ENCODE results near the gene RFC3.
"Not testable (repeated sequence)": the region's sequence is repeated elsewhere in the genome, so short reads cannot be mapped to it uniquely, and the experiment has no call there.

RFC3 gene

DNA sequence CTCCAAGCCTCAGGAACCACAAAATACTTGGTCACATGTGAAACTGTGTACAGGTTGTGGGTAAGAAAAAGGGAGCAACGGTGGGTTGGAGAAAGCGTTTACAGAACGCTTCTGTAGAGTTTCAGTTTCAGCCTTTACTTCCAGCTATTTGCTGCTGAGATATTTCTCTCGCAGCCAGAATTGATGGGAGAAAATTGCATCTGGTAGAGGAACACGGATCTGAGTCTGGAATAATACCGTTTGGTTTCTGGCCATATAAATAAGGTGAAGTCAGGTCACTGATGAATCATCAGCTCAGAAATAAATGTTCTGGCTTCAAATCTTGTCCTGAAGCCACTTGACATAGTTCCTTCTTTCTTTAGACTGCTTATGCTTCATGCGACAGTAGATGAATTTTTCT is 20.3 kb upstream of the RFC3 start:
- DNase-seq (ENCODE audit: low spot score in 2 of 2) (no peak), ATAC-seq (no peak)
- no peak overlapping the region for H3K27ac Mint-ChIP-seq
- H3K36me3 Mint-ChIP-seq, result no peaks in the 10 kb centered on the region
- no peak overlapping the region for H3K4me3 Mint-ChIP-seq
- H3K4me1 Mint-ChIP-seq, result no peaks in the 10 kb centered on the region
- no peaks in the 10 kb centered on the region for H3K9me3 Mint-ChIP-seq

DNA sequence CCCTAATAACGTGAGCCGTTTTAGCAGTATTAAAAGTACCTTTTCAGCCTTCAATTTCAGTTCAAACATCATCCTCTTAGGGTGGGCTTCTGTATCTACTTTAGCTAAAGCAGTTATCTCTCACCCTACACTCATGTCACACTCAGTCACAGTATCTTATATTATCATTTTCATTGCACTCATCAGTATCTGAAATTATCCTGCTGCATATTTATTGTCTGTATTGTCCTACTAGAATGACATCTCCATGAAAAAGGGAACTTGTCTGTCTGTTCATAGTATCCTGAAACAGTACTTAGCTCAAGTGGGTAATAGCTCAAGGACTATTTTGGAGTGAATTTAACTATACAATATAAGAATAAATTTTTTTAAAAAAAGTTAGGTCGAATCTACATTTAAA is 19.9 kb upstream of the RFC3 start:
- ATAC-seq (no peak), DNase-seq (ENCODE audit: low spot score in 2 of 2) (no peak)
- no peak overlapping the region for H3K4me3 Mint-ChIP-seq
- H3K9me3 Mint-ChIP-seq, result no peaks in the 10 kb centered on the region
- H3K36me3 Mint-ChIP-seq, result no peaks in the 10 kb centered on the region
- no peaks in the 10 kb centered on the region for H3K4me1 Mint-ChIP-seq
- H3K27ac Mint-ChIP-seq, result no peak overlapping the region

DNA sequence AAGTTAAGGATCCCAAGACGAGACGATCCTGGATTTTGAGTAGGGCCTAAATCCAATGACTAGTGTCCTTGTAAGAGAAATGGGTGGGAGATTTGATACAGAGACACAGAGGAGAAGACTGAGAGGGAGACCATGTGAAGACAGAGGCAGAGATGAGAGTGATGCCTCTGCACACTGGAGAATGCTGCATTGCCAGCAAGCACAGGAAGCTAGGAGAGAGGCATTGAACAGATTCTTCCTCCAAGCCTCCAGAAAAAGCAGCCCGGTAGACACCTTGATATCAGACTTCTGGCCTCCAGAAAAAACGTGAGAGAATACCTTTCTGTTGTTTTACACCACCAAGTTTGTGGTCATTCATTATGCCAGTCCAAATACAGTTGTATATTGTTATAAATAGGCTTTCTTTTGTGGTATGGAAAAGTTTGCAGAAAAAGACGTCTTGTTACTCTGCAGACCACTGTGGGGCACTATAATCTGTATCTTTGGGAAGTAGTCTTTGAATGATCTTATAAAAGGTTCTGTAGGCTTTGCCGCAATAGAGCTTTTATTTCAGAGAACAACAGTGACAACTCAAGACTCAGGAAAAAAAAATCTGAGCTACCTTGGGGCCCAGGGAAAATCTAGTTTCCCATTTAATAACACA is 17.9 kb upstream of the RFC3 start:
- DNase-seq (ENCODE audit: low spot score in 2 of 2) (no peak), ATAC-seq (no peak)
- Mint-ChIP-seq H3K36me3 (no peaks in the 10 kb centered on the region), H3K9me3 (no peaks in the 10 kb centered on the region), H3K4me3 (no peak overlapping the region), H3K27ac (no peak overlapping the region), H3K4me1 (no peaks in the 10 kb centered on the region)

DNA sequence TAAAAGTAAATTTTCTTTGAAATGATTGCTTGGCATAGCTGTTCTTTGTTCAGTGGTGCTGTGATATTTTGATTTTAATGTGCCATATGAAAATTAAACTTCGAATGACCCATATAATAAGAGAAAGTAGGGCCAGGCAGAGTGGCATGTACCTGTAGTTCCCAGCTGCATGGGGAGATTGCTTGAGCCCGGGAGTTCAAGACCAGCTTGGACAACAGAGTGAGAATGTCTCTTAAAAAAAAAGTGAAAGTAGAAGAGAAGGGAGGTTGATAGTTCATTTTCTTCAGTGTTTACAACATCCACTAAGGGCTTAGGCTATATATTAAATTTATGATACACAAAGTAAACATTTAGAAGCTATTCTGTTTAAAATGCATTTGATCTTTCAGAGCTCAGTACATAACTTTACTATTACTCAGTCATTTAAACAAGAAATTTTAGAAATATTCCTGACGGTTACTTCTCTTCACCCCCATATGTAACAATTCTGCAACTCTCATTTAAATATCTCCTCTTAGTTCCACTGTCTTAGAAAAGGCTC is 17.2 kb upstream of the RFC3 start:
- no peaks in the 10 kb centered on the region for H3K4me1 Mint-ChIP-seq
- DNase-seq (ENCODE audit: low spot score in 2 of 2) (no peak), ATAC-seq (no peak)
- no peaks in the 10 kb centered on the region for H3K36me3 Mint-ChIP-seq
- H3K4me3 Mint-ChIP-seq, result no peak overlapping the region
- H3K9me3 Mint-ChIP-seq, result no peaks in the 10 kb centered on the region
- H3K27ac Mint-ChIP-seq, result no peak overlapping the region

DNA sequence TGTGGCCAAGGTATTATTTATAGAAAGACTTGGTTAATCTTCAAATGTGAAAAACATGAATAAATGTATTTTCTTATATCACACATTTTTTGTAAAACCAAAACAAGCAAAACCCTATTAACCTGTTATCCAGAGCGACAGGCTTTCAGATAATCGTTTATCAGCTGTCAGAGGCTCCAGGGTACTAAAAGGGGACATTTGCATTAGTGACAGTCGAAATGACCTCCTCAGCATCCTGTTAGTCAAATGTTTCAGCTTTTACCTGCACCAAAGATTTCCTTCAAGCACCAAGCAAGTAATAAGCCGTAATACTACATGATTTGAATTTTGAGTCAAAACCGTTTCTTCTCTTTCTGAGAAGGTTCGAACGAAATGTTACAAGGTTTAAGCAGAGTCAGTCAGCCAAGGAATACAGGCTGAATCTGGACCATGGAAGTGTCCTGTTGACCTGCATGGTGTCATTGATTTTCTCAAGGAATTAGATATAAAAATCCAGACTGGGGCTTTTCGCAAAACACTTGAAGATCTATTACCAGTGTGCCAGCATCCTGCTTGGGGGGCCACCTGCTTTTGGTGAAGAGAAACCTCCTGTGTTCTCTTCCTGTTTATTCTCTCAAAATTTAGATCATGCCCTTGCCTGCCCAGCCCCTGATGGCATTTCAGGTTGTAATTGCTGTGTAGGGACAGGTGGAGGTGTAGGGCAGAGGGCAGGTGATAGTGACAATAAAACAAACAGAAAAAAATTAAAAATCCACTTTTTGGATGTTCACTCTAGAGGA is 11.3 kb upstream of the RFC3 start:
- H3K4me3 Mint-ChIP-seq, result no peak overlapping the region
- H3K36me3 Mint-ChIP-seq, result no peaks in the 10 kb centered on the region
- ATAC-seq (no peak), DNase-seq (ENCODE audit: low spot score in 2 of 2) (no peak)
- H3K9me3 Mint-ChIP-seq, result no peaks in the 10 kb centered on the region
- H3K4me1 Mint-ChIP-seq, result no peaks in the 10 kb centered on the region
- H3K27ac Mint-ChIP-seq, result no peak overlapping the region

DNA sequence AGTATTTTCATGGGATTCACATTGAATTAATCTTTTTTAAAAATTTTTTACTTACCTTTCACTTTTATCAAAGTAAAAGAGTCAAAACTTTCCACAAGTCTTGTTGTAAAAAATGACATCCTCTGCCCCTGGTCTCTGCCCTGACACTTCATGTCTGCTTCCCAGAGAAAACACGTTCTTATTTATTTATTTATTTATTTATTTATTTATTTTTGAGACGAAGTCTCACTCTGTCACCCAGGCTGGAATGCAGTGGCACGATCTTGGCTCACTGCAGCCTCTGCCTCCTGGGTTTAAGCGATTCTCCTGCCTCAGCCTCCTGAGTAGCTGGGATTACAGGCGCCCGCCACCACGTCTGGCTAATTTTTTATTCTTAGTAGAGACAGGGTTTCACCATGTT is 5.1 kb upstream of the RFC3 start:
- not testable (repeated sequence) for H3K4me1 Mint-ChIP-seq

DNA sequence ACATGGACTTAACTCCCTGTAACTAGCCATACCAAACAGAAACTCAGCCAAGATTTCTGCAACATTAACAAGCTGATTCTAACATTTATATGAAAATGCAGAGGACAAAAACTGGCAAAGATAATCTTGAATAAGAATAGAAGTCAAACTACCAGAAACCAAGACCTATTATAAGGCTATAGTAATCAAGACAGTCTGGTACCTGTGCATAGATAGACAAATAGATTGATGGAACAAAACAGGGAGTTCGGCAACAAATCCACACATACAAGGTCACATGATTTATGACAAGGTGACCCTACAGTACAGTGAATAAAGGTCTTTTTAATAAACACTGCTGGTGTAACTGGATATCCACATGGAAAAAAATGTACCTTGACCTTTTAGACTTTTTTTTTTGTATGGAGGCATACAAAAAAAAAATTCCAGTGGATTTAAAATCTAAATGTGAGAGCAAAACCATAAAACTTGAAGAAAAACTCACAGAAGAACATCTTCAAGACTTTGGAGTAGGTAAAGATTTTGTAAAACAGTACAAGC is 2.9 kb upstream of the RFC3 start:
- DNase-seq (ENCODE audit: low spot score in 2 of 2), result no peak

More for the DNA sequence above, 5.1 kb upstream of the RFC3 start:
- not testable (repeated sequence) for H3K36me3 Mint-ChIP-seq; H3K27ac Mint-ChIP-seq; DNase-seq (ENCODE audit: low spot score in 2 of 2); ATAC-seq; H3K9me3 Mint-ChIP-seq; H3K4me3 Mint-ChIP-seq

DNA sequence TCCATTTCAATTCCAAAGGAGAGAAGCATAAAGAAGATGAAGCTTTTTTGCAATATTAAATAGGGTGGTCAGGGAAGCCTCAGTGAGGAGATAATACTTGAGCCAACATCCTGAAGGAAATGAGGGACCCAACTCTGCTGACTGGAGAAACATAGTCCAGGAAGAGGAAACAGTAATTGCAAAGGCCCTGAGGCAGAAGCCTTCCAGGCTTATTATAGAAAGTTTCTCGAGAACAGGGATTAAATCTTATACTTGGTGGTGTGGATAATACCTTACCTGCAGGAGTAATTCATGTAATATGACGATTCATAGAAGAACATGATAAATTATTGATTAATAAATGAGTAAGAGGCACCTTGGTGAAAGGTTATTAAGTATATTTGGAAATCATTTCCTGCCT is 1.0 kb upstream of the RFC3 start:
- Mint-ChIP-seq H3K4me3 (peak overlapping the region; percentile 97), H3K9me3 (no peaks in the 10 kb centered on the region), H3K4me1 (peaks cover 5% of the 10 kb centered on the region), H3K27ac (no peak overlapping the region), H3K36me3 (peaks cover 30% of the 10 kb centered on the region)
- ATAC-seq, result no peak
- no peak for DNase-seq (ENCODE audit: low spot score in 2 of 2)

More for the DNA sequence above, 2.9 kb upstream of the RFC3 start:
- no peaks in the 10 kb centered on the region for H3K9me3 Mint-ChIP-seq
- H3K4me1 Mint-ChIP-seq, result peaks cover 5% of the 10 kb centered on the region
- H3K4me3 Mint-ChIP-seq, result no peak overlapping the region
- no peak overlapping the region for H3K27ac Mint-ChIP-seq
- H3K36me3 Mint-ChIP-seq, result peaks cover 16% of the 10 kb centered on the region
- ATAC-seq, result no peak

DNA sequence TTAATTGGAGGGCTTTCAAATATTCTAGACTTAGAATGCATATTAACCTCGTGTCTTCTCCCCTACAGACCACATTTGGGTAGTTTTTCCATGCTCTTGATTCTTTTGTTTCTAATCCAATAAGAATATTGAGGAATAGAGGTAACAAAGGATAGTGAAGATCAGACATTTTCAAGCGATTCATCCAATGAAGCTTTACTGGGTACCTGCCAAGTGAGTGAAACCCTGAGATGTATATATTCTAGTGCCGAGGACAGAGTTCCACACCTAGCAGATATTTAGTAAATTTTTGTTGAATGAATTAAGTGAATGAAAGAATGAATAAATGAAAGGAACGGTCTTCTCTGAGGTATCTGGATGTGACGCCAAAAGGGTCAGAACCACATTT is 442 bp upstream of the RFC3 start:
- ATAC-seq (no peak), DNase-seq (ENCODE audit: low spot score in 2 of 2) (no peak)
- peaks cover 36% of the 10 kb centered on the region for H3K36me3 Mint-ChIP-seq
- H3K4me1 Mint-ChIP-seq, result peaks cover 5% of the 10 kb centered on the region
- peak overlapping the region; percentile 97 for H3K4me3 Mint-ChIP-seq
- peak overlapping the region; percentile 98 for H3K27ac Mint-ChIP-seq
- H3K9me3 Mint-ChIP-seq, result no peaks in the 10 kb centered on the region

DNA sequence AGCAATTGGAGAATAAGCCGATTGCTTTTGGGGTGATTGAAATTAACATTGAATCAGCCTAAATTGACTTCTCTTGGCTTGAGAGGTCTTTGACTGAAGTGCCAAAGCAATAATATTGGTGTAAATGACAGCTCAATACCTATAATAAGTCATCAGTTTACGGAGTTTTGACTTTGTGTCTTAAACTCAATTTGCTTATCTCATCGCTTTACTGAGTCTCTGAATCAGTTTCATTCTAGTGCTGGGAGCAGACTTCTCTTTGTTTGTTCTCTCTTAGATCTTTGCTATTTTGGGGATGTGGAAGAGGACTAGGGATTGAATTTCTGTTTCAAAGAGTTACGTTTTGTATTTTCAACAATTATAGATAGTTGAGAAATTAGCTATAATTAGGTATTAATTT is 7.1 kb downstream of the RFC3 start:
- peaks cover 6% of the 10 kb centered on the region for H3K4me1 Mint-ChIP-seq
- ATAC-seq, result no peak
- H3K27ac Mint-ChIP-seq, result no peak overlapping the region
- H3K4me3 Mint-ChIP-seq, result no peak overlapping the region
- DNase-seq (ENCODE audit: low spot score in 2 of 2), result no peak
- peaks cover 95% of the 10 kb centered on the region for H3K36me3 Mint-ChIP-seq
- H3K9me3 Mint-ChIP-seq, result no peaks in the 10 kb centered on the region

DNA sequence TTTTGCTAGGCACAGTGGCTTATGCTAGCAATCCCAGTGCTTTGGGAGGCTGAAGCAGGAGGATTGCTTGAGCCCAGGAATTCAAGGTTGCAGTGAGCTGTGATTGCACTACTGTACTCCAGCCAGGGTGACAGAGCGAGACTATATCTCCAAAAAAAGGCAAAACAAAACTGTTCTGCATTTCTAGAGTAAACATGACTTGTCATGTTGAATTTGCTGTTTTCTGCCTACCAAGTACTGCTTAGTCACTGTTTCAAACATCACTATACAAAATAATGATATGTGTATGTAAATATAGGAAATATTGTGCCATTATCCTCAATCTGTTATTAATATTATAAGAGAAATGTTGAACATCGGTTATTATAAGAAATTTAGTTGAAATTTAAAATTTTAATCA is 9.2 kb downstream of the RFC3 start:
- Mint-ChIP-seq H3K27ac (no peak overlapping the region), H3K4me3 (no peak overlapping the region), H3K4me1 (peaks cover 6% of the 10 kb centered on the region), H3K9me3 (no peaks in the 10 kb centered on the region), H3K36me3 (peaks cover 100% of the 10 kb centered on the region)
- DNase-seq (ENCODE audit: low spot score in 2 of 2) (no peak), ATAC-seq (no peak)

DNA sequence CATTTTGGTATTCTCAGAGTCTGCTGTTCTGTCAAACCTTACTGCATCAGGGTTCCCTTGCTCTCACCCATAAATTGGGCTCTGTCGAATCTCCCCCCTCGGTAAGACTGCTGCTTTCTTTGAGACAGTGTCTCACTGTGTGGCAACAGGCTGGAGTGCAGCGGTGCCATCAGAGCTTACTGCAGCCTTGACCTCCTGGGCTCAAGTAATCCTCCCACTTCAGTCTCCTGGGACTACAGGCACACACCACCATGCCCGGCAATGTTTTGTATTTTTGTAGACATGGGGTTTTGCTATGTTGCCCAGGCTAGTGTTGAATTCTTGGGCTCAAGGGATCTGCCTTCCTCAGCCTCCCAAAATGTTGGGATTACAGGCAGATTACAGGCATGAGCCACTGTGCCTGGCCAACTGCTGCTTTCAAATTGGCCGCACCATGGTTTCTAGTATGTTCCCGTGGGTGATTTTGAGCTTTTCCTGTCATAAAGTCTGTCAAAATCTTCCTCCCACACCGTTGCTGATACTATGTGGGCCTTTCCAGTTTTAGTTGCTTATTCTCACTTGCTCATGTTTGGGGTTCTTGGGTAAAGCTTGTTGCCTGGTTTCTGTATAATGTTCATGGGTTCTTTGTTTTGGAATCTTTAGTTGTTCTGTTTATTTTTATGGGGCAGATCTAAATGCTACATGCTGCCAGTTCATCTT is 10.6 kb downstream of the RFC3 start:
- Mint-ChIP-seq H3K4me3 (no peak overlapping the region), H3K27ac (no peak overlapping the region), H3K4me1 (peaks cover 6% of the 10 kb centered on the region), H3K9me3 (no peaks in the 10 kb centered on the region), H3K36me3 (peaks cover 100% of the 10 kb centered on the region)
- DNase-seq (ENCODE audit: low spot score in 2 of 2) (no peak), ATAC-seq (no peak)

DNA sequence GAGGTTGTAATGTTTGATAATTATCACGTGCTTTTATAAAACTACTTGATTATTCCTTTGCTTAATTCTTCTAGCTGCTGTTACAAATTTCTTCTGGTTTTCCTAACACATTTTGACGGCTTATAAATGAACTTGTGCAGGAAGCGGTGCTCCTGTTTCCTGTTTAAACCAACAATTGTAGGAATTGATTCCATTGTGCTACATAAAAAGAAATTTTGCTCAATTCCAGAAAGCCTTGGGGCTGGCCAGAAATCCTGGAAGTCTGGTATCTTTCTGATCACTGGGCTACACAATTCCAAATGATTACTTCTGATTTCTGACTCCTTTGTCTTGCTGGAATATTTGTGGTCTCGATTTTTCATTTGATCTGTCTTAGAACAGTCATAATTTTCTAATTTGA is 14.9 kb downstream of the RFC3 start:
- Mint-ChIP-seq H3K9me3 (no peaks in the 10 kb centered on the region), H3K36me3 (peaks cover 95% of the 10 kb centered on the region), H3K4me3 (no peak overlapping the region), H3K27ac (no peak overlapping the region), H3K4me1 (peaks cover 6% of the 10 kb centered on the region)
- DNase-seq (ENCODE audit: low spot score in 2 of 2) (no peak), ATAC-seq (no peak)

DNA sequence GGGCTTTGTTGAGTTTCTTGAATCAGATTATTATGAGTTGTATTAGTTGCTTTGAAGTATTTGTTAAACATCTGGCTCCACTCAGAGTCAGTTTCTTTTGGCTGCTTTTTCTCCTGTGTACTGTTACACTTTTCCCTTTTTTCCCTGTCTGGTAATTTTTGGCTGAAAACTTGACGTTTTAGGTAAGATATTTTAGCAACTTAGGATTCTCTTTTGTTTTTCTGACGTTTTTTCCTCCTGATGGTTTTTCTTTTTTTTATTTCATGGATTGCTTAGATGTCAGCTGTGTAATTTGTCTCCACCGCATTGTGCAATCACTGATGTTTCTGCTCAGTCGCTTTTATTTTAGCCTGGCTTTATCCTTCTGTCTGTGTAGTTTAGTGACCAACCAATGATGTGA is 20.7 kb downstream of the RFC3 start:
- H3K4me3 Mint-ChIP-seq, result no peak overlapping the region
- no peak for DNase-seq (ENCODE audit: low spot score in 2 of 2)
- H3K4me1 Mint-ChIP-seq, result no peaks in the 10 kb centered on the region
- no peak for ATAC-seq
- H3K27ac Mint-ChIP-seq, result no peak overlapping the region
- peaks cover 68% of the 10 kb centered on the region for H3K36me3 Mint-ChIP-seq
- H3K9me3 Mint-ChIP-seq, result no peaks in the 10 kb centered on the region

DNA sequence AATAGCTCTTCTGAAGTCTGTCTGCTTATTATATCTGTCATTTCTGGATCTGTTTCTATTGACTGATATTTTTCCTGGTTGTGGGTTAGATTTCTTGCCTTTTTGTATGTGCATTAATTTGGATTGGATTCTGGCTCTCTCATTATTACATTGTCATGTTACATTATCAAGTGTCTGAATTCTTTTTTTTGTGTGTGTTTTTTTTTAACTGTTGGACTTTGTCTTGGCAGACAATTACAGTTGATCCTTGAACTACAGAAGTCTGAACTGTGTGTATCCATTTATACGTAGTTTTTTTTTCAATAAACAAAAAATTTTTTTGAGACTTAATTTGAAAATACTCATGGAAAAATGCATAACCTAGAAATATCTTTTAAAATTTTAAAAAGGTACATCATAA is 22.5 kb downstream of the RFC3 start:
- ATAC-seq, result no peak
- DNase-seq (ENCODE audit: low spot score in 2 of 2), result no peak
- Mint-ChIP-seq H3K4me3 (no peak overlapping the region), H3K4me1 (no peaks in the 10 kb centered on the region), H3K9me3 (no peaks in the 10 kb centered on the region), H3K36me3 (peaks cover 59% of the 10 kb centered on the region), H3K27ac (no peak overlapping the region)

All from stimulated activated effector memory CD8-positive, alpha-beta T cell treated with anti-CD3 and anti-CD28 coated beads, Interleukin-12 subunit alpha, Interleukin-12 subunit beta, amount 100 ng/mL, for 72 hours (primary cell).